ENCODE data around the gene ALPI. TPM values are rescaled to one million over a fixed set of nuclear protein-coding genes. Genes with fewer than 3 reads are reported as not detected.

Gene ALPI
- total RNA-seq, 2 donors from 2014 or later = not detected

GRCh38 chr2:232485757-232486557 lies 30.0 kb downstream of the ALPI start:
- TF ChIP-seq, protein P1, sequence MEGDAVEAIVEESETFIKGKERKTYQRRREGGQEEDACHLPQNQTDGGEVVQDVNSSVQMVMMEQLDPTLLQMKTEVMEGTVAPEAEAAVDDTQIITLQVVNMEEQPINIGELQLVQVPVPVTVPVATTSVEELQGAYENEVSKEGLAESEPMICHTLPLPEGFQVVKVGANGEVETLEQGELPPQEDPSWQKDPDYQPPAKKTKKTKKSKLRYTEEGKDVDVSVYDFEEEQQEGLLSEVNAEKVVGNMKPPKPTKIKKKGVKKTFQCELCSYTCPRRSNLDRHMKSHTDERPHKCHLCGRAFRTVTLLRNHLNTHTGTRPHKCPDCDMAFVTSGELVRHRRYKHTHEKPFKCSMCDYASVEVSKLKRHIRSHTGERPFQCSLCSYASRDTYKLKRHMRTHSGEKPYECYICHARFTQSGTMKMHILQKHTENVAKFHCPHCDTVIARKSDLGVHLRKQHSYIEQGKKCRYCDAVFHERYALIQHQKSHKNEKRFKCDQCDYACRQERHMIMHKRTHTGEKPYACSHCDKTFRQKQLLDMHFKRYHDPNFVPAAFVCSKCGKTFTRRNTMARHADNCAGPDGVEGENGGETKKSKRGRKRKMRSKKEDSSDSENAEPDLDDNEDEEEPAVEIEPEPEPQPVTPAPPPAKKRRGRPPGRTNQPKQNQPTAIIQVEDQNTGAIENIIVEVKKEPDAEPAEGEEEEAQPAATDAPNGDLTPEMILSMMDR (IDR thresholded peaks at IDR 0.05) = no peak
- H3K27ac ChIP-seq = no peak overlapping the region
- no peak overlapping the region for H3K4me3 ChIP-seq
- no peaks in the 10 kb centered on the region for H3K36me3 ChIP-seq
- peaks cover 3% of the 10 kb centered on the region for H3K27me3 ChIP-seq (replicated peaks; ENCODE audit: insufficient read depth)
- H3K4me1 ChIP-seq (ENCODE audit: control insufficient read depth in 1 of 2, low read depth in 2 of 2) = peaks cover 0 to 6% of the 10 kb centered on the region in 2 donors
- ATAC-seq (ENCODE audit: insufficient number of reproducible peaks, low FRiP score, low read depth) = no peak
- DNase-seq (ENCODE audit: low spot score) = no peak
- H3K9me3 ChIP-seq = no peaks in the 10 kb centered on the region

GRCh38 chr2:232486558-232487384 lies 30.8 kb downstream of the ALPI start:
- H3K36me3 ChIP-seq = no peaks in the 10 kb centered on the region
- H3K27me3 ChIP-seq (replicated peaks; ENCODE audit: insufficient read depth) = peaks cover 3% of the 10 kb centered on the region
- ATAC-seq (ENCODE audit: insufficient number of reproducible peaks, low FRiP score, low read depth) (no peak), DNase-seq (ENCODE audit: low spot score) (no peak)
- peaks cover 0 to 6% of the 10 kb centered on the region in 2 donors for H3K4me1 ChIP-seq (ENCODE audit: control insufficient read depth in 1 of 2, low read depth in 2 of 2)
- peak overlapping the region; percentile 47 for H3K4me3 ChIP-seq
- no peak overlapping the region for H3K27ac ChIP-seq
- no peaks in the 10 kb centered on the region for H3K9me3 ChIP-seq
- TF ChIP-seq, protein P1 (IDR thresholded peaks at IDR 0.05) = no peak

- H3K27me3 ChIP-seq (replicated peaks; ENCODE audit: insufficient read depth) = peaks cover 3% of the 10 kb centered on the region
- ATAC-seq (ENCODE audit: insufficient number of reproducible peaks, low FRiP score, low read depth) = no peak
- H3K9me3 ChIP-seq = no peaks in the 10 kb centered on the region
Measured at GRCh38 chr2:232487385-232488096, 31.6 kb downstream of the ALPI start, which contains the start of gene ECEL1. TSS of gene ECEL1 (minus strand) at chr2:232487834. CDS start at chr2:232486653, 1,181 bp downstream.

DNA sequence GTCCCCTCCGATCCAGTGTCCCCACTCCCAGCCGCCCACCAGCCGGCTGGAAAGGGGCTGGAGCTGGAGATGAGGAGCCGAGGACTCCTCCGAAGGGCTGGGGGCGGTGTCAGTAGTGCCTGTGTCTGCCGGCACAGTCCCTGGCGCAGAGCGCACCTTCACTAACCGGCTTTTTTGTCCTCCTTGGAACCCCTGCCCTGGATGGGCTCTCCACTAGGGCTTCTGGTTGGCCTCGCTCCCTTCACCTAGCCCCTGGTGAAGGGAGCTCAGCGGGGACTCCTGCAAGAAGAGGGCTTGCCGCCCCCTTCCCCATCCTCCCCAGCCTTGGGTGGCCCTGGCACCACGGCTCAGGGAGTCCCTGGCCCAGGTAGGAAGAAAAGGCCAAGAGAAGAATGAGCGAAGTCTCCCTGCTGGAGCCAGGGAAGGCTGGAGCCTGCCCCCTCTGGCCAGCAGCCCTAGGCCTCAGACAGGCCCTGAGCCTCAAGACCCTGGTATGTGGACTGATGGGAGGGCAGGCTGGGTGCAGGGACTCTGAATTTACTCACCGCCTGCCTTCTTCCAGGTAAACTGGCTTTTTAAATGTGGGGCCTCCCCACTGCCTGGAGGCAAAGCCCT lies 32.3 kb downstream of the ALPI start:
- H3K9me3 ChIP-seq = no peaks in the 10 kb centered on the region
- H3K4me1 ChIP-seq (ENCODE audit: control insufficient read depth in 1 of 2, low read depth in 2 of 2) = peaks cover 0 to 6% of the 10 kb centered on the region in 2 donors
- ATAC-seq (ENCODE audit: insufficient number of reproducible peaks, low FRiP score, low read depth) = no peak
- TF ChIP-seq, protein P1 (IDR thresholded peaks at IDR 0.05) = no peak
- H3K4me3 ChIP-seq = no peak overlapping the region
- no peak for DNase-seq (ENCODE audit: low spot score)
- H3K27ac ChIP-seq = no peak overlapping the region
- H3K36me3 ChIP-seq = no peaks in the 10 kb centered on the region
- H3K27me3 ChIP-seq (replicated peaks; ENCODE audit: insufficient read depth) = peaks cover 3% of the 10 kb centered on the region

More at GRCh38 chr2:232487385-232488096, 31.6 kb downstream of the ALPI start, which contains the start of gene ECEL1:
- Histone ChIP-seq H3K4me3 (peak within 1 kb of the TSS; percentile 47), H3K27ac (no peak within 1 kb of the TSS), H3K4me1 (ENCODE audit: control insufficient read depth in 1 of 2, low read depth in 2 of 2) (peaks cover 0 to 6% of the 10 kb centered on the region in 2 donors), H3K36me3 (no peaks in the 10 kb centered on the region)
- DNase-seq (ENCODE audit: low spot score) = no peak
- TF ChIP-seq, protein P1 (IDR thresholded peaks at IDR 0.05) = no peak

Data from thoracic aorta (tissue), 2 donors.